Mammary epithelial cell (primary cell): Measurements from ENCODE around the gene NKX2-2.

ENCODE experiments used
- EZH2 ChIP-seq: IDR thresholded peaks from 2 replicates; pipeline ENCODE4 v1.6.1; 2012; ENCODE audit warnings: low read length, inconsistent platforms, borderline replicate concordance
- TF ChIP-seq, protein P1 (sequence below), 2 donors: IDR thresholded peaks in 1 of 2; conservative IDR thresholded peaks in 1 of 2; 2 replicates each; pipeline ENCODE4 v1.5.1; 2011 to 2012; ENCODE audit warnings: inconsistent platforms in 2 of 2, low read length in 2 of 2, mild to moderate bottlenecking in 2 of 2, control low read depth in 1 of 2, low read depth in 1 of 2; ENCODE audit not compliant: insufficient read depth in 1 of 2; ENCODE audit errors: extremely low read depth in 1 of 2

DNA sequence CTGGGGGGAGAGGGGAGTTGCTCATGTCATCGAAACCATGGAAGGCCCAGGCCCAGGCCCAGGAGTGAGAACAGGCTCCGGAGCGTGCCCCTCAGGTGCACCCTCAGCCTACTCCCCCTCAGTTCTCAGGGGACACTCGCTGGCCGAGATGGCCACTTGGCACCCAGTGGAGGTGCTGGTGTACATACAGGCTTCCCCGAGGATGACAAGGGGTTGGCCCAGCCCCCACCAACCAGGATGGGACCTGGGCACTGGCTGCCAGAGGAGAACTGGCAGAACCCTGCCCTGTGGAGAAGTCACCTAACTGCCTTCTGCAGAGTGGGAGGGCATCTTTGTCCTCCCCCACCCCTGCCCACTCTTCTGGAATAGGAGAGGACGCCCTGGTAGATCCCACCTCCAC is 9.5 kb downstream of the NKX2-2 start:
- TF ChIP-seq, protein P1, sequence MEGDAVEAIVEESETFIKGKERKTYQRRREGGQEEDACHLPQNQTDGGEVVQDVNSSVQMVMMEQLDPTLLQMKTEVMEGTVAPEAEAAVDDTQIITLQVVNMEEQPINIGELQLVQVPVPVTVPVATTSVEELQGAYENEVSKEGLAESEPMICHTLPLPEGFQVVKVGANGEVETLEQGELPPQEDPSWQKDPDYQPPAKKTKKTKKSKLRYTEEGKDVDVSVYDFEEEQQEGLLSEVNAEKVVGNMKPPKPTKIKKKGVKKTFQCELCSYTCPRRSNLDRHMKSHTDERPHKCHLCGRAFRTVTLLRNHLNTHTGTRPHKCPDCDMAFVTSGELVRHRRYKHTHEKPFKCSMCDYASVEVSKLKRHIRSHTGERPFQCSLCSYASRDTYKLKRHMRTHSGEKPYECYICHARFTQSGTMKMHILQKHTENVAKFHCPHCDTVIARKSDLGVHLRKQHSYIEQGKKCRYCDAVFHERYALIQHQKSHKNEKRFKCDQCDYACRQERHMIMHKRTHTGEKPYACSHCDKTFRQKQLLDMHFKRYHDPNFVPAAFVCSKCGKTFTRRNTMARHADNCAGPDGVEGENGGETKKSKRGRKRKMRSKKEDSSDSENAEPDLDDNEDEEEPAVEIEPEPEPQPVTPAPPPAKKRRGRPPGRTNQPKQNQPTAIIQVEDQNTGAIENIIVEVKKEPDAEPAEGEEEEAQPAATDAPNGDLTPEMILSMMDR (conservative IDR thresholded peaks at IDR 0.05 in 1 of 2, IDR thresholded peaks at IDR 0.05 in 1 of 2; ENCODE audit: extremely low read depth in 1 of 2, insufficient read depth in 1 of 2, low read depth in 1 of 2, low read length in 2 of 2): no peak
- no peak for TF ChIP-seq EZH2
